NCI-H526 treated with DMSO at 0.1 percent for 48 hours (cell line): ENCODE data around the gene OR6F1.
"Not testable (repeated sequence)": the region's sequence is repeated elsewhere in the genome, so short reads cannot be mapped to it uniquely, and the experiment has no call there.

Source experiments
- DNase-seq: peaks from one replicate; lab custom pipeline; 2025; lab: John Stamatoyannopoulos, UW

OR6F1 gene

DNA sequence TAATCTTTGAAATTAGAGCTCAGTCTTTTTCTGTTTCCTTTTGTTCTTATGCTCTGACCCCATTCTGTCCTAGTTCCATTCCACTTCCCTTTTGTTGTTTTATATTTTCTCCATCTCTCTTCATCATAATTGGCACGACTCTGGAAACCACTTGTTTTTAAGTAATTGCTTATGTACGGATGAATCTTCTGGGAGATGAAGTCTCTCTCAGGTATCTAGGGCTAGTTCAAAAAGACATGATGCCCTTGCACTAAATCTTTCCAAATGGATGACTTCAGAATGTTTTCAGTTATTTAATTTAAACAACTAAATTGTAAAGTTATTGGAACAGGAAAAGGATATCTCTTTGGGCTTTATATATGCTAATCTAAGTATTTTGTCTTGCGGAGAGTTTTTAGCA, at the start of gene OR6F1:
Gene OR6F1 (minus strand): TSS at position 101 of the 400 bp plus-strand sequence. CDS start 3,891 bp downstream, outside the sequence.
- DNase-seq = no peak

DNA sequence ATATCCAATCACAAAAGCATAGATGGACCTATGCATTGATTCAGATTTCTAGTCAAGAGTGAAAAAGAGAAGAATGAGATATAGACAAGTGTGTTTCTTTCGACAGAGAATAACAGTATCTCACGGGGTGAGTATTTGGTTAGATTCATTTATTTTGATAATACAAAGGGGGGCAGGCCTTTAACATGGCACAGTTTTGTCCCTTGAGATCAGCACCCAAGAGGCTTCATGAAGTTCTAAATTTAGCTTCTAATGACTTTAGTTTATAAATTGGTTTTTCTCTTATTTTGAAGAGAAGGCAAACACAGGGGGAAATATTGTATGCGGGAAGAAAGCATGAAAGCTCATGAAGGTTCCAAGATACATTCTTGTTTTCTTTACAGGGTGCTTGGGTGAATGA, 44.0 kb upstream of the OR6F1 start, which contains the start of gene OR1C1:
Gene OR1C1 (minus strand): TSS at position 101 of the 400 bp plus-strand sequence. CDS start 2,150 bp downstream, outside the sequence.
- DNase-seq = no peak

DNA sequence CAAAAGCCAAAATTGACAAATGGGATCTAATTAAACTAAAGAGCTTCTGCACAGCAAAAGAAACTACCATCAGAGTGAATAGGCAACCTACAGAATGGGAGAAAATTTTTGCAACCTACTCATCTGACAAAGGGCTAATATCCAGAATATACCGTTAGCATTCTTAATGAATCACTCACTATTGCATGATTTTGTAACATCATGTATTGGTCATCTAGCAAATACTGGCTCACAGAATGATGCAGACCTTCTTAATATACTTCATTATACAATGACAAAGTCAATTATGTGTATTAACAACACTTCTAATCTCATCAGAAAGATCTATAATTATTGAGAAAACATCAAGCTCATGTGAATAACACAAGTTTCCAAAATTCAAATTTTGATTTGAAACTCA, 37.9 kb upstream of the OR6F1 start:
- DNase-seq = not testable (repeated sequence)

DNA sequence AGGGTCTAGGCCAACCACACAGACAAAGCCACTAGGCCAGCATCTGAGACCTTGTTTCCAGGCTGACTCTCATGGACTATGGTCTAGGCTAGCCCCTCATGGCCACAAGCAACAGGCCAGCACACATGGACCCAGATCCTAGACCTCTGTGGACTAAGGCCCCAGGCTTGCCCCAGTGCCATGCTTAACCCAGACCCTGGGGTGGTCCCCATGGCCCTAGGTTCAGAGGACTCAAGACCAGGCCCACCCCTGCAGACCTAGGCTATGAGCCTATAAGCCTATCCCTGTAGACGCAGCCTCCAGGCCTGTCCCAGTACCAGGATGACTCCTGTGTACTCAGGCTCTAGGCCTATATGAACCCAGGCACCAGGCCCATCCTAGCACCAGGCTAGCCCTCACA, 33.4 kb upstream of the OR6F1 start:
- no peak for DNase-seq

DNA sequence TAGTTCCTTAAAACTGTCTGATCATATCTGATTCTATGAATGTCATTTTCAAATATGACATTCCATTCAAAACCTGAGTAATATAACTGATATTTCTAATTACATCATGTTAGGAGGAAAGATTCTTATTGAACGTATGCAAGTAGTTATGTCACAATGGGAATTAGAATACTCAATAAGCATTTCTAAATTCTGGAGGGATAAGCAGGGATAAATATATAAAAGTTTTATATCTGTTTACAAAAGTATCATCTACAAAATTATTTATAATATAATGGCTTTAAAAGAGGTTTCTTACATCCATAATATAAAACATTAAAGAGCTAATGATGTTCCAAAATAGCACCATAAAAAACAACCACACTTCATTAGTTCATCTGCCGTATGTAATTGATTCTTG, 31.6 kb upstream of the OR6F1 start, which contains the start of gene OR14A2:
Gene OR14A2 (minus strand): TSS at position 101 of the 400 bp plus-strand sequence.
- DNase-seq = no peak

DNA sequence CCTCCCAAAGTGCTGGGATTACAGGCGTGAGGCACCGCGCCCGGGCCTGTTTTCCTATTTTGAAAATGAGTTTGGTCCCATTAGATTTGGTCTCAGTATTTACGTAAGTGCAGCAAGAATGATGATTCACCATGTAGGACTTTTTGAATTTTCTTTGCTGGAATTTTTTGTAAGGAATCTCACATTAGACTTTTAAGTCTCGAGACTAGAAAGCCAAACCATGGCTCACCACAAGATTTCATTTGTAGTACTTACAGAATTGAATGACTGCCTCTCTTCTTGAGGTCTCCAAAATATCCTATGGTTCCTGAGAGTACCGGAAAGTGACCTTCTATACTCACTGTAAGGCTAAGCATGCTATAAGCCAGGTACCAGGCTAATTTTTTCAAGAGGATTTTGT, 31.2 kb upstream of the OR6F1 start:
- DNase-seq = no peak

DNA sequence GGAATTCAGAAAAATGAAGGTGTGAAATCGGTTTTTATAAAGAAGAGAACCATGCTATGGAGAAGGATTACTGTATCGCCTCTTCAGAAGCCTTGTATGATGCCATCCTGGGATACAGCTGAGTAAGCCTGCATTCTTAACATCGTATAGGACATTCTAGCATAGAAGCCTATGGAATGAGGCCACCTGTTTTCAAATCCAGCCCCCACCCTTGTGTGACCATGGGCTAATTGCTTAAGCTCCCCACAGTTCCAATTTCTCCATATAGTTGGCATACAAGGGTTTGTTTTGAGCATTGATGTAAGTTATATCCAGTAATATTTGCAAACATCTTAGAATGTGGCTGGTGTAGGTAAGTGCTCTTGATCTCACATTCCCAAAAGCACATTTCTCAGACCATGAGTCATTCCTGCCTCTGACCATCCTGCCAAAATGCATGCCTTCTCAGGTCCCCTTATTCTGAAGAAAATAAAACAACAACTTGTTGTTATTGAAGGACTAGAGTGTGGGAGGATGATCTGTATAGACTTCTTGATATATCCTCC, 30.0 kb upstream of the OR6F1 start:
- DNase-seq = no peak

DNA sequence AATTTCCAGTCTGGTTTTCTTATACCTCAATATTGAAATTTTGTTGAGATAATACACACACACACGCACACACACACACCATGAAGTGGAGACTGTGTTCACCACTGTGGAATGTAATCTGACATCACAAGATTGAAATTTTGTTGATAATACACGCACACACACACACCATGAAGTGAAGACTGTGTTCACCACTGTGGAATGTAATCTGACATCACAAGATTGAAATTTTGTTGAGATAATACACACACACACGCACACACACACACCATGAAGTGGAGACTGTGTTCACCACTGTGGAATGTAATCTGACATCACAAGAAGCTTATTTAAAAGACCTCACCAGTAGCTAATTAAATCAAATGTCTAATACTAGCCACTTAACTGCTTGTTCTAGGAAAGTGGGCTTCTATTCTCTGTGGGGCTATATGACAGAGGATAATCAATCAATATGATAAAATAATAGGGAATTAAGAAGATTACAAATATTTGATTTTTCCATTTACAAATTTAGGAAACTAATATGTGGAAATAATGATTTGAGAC, 25.8 kb upstream of the OR6F1 start:
- DNase-seq = not testable (repeated sequence)

DNA sequence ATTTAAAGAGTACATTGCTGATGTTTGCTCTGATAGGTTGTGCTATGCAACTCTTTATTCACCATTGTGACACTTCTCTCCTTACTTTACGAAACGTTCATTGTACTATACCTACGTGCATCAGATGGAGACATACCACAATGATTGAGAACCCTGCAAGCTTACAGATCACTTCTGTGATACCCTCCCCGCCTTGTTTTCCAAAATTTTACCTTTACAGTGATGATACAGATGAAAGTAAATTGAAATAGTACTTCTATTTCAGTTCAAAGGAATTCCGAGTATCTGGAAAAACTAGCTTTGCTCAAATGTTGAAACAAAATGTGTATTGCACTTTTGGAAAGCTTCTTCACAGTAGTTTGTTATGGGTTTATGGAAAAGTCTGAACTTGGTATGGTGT, 25.3 kb upstream of the OR6F1 start:
- no peak for DNase-seq

DNA sequence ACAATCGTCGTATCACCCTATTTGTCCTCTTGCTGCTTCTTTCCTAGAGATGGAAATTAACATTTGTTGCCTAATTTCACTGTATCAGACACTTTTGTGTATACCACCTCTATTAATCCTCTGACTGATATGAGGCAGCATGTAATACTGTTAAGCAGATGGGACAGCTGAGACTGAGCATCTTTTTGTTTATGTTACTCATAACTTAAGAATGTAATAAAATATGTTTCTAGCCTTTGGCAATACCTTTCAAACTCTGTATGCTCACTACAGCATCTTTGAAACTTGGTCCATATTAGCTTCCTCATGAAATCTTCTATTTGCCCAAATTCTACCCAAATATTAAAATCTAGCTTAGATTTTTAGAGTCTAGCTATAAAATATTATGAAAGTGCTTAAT, 24.3 kb upstream of the OR6F1 start:
- DNase-seq = no peak

DNA sequence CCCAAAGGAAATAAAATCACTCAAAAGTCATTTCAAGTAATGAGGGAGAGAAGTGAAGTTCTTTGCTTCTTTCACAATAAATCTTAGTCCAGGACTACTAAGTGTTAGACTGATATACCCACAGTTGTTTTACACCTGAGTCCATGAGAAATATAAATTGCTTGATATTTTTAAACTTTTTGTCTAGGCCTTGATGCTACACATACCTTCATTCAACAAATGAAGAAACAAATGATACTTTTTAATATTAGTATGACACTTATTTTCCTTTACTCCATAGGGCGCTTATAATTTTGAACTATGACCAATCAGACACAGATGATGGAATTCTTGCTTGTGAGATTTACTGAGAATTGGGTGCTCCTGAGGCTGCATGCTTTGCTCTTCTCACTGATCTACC, 21.9 kb upstream of the OR6F1 start, which contains the start of gene OR14K1:
Gene OR14K1 (plus strand): TSS at position 301 of the 400 bp plus-strand sequence. CDS start 0 bp downstream, at position 301.
- DNase-seq = no peak

DNA sequence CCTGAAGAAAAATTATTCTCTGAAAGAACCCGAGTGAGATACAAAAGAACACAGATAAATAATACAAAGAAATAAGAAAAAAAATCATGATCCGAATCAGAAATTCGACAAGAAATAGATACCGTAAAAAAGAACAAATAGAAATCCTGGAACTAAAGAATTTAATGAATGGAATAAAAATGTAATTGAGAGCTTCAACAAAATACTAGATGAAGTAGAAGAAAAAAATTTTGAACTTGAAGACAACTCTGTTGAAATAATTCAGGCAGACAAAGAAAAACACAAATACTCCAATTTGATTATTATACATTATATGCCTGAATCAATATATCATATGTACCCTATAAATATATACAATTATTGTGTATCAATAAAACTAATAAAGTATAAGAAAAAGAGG, 4.8 kb upstream of the OR6F1 start:
- no peak for DNase-seq

DNA sequence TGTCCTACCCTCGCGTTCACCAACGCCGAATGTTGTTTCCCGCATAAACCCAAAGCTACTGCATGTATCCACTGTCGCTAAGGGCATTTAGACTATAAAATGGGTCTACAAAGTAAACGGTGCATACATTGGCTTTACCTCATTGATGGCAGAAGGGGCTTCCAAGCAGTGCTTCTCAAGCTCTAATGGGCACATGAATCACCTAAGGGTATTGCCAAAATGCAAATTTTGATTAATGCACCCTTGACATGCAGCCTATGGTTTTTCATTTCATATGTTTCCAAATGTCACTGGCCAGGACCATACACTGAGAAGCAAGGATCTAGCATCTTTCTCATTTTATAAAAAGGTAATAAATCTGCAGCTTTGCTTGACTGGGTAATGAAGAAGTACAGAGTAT, 2.7 kb downstream of the OR6F1 start:
- no peak for DNase-seq

DNA sequence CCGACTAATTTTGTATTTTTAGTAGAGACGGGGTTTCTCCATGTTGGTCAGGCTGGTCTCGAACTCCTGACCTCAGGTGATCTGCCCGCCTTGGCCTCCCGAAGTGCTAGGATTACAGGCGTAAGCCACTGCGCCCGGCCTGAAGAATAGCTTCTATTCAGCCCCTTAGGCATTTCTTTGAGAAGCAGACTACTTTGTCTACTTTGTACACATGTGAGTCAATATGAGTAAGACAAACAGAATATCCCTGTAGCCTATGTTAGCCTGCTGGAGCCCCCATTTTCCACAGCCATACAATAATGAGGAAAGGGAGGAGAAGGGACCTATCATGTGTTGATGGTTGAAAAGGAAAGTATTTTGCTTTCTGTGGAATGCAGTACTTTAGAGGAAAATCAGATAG, 5.8 kb downstream of the OR6F1 start:
- not testable (repeated sequence) for DNase-seq

DNA sequence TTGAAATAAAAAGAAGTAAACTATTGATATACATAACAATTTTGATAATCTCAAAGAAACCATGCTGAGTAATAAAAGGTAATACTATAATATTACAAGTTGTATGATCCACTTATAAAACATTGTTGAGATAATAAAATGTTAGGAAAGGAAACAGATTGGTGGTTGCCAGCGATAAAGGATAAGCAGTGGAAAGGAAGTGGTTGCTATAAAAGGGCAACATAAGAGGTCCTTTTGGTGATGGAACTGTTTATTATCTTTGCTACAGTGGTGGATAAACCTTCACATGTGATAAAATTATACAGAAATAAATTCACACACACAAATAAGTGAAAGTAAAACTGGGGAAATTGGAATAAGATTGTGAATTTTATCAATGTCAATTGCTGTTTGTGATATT, 15.1 kb downstream of the OR6F1 start:
- no peak for DNase-seq

DNA sequence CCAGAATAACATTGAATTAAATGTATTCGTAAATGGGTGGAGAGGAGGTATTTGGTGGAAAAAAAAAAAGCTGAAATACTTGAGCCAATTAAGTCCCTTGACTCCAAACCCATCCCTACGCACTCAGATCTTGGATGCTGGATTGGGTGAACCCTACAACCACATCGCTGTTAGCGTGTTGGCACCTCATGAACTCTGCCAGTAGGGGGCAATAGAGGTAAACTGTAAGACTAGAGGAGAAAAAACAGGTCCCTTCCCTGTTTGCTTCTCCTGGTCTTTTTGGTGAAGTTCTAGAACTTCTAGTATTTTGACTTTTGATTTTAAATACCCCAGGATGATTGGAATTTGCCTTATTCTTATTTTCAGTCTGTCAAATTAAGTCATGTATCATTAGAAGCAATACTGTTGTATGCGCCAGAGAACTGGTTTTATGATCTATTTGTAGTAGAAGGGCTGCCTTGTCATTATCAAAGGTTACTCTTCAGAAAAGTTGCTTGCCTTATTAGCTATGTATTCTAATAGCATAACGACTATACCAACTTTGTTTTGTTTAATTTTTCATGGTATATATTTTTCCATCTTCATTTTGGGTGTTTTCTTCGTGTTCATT, 35.1 kb downstream of the OR6F1 start:
- DNase-seq = peak; percentile 24

DNA sequence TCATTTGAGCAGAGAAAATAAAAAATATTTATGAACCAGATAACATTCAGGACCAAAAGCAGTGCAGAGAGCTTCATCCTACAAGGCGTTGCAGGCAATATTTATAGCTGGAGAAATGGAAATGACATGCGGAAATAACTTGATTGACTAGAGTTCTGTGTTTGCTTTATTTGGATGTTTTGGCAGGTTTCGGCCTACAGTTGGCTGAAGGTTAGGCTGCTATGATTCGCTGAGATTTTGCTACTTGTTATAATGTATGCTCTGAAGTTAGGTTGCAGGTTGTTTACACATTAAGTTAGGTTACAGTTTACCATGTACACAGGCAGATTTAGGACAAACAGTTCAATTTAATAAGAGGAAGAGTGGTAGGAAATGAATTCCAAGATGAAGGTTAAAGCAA, 36.3 kb downstream of the OR6F1 start:
- no peak for DNase-seq

DNA sequence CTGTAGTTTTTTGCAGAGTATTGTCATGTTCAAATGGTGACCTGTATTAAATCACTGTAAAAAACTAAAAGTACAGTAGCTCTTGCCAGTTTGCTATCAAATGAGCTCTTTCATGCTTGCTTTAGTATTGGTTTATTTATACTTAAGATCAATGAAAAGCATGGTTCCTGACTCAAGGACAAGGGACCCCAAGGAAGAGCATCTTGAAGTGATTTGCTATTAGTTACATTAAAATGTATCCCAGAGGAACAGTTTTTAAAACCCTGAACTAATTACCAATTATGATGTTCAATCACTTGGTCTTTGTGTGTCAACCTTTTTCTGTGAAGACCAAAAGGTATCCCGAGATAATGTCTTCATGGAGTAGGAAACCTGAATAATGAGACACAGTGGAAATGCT, 36.8 kb downstream of the OR6F1 start, which contains the start of gene OR13G1:
Gene OR13G1 (minus strand): TSS at position 101 of the 400 bp plus-strand sequence. CDS start 6,698 bp downstream, outside the sequence.
- no peak for DNase-seq

DNA sequence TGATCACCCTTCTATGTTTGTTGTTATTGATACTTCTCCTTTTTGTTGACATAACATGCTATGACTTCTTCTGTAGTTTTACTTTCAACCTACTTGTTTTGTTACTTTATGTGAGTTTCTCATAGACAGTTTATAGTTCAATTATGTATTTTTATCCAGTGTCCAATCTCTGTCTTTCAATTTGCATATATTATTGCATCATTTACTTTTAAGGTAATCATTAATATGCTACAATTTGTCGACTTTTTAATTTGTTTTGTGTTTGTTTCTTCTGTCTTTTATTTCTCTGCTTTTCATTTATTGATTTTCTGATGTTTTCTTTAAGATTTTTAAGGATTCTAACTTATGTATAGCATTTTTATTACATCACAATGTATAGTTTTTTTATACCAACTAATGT, 47.2 kb downstream of the OR6F1 start:
- no peak for DNase-seq
